ENCODE data around the gene VSTM2B.
"Not testable (repeated sequence)": the region's sequence is repeated elsewhere in the genome, so short reads cannot be mapped to it uniquely, and the experiment has no call there.

The VSTM2B gene

GRCh38 chr19:29525901-29526729, at the start of gene VSTM2B:
Gene VSTM2B, plus strand, starts transcription at chr19:29525994. Its CDS starts 590 bp downstream, at chr19:29526584.
- no peak for DNase-seq (ENCODE audit: low read depth)

- DNase-seq (ENCODE audit: low read depth) = no peak
Observed at GRCh38 chr19:29476528-29476927, 49.3 kb upstream of the VSTM2B start.

DNA sequence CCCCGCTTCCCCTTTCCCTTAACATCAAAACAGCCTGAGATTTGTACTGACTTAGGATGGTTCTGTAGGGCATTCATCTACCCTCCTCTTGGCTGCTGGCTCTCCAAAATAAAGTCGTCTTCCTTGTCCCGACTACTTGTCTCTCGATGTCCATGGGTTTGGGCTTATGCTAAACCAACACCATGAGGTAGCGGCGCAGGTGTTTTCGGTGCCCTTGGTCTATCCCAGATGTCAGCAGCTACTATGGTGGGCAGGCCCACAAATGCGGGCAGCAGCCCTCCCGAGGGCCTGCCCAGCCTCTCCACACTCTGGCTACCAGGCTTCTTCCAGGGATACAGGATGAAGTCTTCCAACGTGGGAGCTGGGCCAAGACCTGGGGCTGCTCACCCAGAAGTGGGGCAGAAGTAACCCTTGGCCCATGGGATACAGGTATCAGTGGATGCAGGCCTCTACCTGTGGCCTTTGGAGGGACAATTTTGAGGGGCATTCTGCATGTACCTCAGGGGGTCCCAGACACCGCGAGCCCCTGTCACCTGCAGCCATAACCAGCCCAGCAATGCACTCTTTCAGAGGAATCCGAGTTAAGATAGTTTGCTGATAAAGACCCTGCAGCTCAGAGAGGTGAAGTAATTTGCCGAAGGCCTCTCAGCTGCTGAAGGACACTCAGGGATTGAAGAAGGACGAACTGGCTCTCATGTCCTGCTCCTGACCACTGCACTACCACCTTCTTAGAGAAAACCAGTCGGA, 47.8 kb upstream of the VSTM2B start:
- DNase-seq (ENCODE audit: low read depth) = no peak

GRCh38 chr19:29478578-29479565, 46.9 kb upstream of the VSTM2B start:
- no peak for DNase-seq (ENCODE audit: low read depth)

DNA sequence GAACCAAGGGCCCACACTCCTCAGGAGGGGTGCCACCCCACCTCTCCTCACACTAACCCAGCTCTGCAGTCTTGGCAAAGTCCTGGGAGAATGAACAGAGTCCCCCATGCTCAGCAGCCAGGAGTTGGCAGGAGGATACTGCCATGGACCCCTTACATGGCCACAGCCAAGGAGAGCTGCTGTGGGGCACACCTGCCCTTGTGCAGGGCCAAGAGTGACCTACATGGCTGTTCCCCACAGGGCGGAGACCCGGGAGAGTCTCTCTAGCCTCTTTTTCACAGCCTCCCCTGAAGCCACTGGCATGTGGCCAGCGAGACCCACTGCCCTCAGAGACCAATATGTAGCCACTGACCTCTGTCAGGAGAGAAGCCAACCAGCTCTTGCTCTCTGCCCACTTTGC, 45.9 kb upstream of the VSTM2B start:
- no peak for DNase-seq (ENCODE audit: low read depth)

GRCh38 chr19:29480507-29480906, 45.3 kb upstream of the VSTM2B start:
- DNase-seq (ENCODE audit: low read depth) = no peak

DNA sequence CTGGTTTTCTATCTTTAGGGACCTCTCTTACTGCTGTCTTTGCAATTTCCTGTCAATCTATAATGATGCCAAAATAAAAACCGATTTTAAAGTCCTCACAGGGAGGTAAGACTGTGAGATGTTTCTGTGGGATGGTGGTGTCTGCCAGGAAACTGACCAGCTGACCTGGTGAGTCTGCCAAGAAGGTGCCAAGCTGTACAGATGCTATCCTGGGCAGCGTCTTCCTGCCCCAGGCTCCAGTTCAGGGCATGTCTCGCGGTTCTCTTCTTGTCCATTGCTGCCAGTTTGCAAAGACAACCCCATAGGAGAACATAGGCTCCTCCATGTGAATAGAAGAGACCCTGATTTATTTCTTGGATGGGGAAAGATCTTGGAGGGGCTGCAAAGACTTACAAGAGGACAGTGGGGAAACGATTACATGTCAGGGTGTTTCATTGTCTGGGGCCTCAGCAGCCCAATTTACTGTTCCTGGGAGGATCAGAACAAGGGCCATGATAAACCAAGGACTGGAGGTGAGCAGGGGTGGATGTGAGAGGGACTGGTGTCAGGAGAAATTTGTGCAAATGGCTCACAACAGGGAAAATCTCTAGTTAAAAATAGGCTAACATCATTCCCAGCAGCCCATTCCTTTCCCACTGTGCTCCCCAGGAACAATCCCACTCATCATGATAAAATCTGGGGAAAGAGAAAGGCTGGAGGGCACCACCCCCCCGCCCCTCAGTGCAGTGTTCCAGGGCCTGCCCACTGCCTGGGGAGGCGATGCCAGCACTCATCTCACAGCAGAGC, 42.7 kb upstream of the VSTM2B start:
- no peak for DNase-seq (ENCODE audit: low read depth)

DNA sequence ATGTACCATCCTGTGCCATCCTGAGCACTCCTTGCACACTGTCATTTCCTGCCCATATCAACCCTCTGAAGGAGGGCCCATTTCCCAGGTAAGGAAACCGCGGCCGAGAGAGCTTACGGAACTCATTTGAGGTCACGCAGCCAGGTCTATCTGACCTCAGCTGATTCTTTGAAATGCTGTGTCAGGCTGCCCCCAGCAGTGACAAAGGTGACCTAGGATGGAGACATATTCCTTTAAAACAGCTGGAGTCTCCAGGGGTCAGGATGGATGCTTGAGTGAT, 42.2 kb upstream of the VSTM2B start:
- DNase-seq (ENCODE audit: low read depth) = no peak

DNA sequence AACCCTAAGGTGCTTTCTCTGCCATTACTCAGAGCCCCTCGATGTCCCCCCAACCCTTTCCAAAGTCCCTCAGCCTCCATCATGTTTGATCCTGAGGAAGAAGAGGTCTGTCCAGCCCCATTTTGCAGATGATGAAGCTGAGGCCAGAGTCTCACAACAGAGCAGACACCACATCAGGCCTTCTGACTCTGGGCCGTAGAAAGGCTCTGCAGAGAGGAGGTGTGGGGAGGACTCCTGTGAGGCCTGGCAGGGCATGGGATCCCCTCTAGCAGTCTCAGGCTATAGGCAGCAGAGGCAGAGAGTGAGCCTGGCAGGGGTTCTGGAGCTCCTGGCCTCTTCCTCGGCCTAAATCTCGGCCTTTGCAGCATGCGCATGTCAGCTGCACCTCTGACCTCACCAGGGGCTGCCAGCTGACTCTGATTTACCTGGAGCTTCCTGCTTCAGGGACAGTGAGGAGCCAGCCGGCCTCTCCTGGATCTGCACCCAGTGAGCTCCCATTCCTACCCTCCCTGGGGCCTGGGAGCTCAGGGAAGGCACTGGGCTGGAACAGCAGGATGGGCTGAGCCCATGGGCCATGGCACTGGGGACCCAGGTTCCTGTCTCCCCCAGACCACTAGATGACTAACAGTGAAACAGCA, 41.7 kb upstream of the VSTM2B start:
- no peak for DNase-seq (ENCODE audit: low read depth)

- no peak for DNase-seq (ENCODE audit: low read depth)
Observed at GRCh38 chr19:29484876-29485275, 40.9 kb upstream of the VSTM2B start.

DNA sequence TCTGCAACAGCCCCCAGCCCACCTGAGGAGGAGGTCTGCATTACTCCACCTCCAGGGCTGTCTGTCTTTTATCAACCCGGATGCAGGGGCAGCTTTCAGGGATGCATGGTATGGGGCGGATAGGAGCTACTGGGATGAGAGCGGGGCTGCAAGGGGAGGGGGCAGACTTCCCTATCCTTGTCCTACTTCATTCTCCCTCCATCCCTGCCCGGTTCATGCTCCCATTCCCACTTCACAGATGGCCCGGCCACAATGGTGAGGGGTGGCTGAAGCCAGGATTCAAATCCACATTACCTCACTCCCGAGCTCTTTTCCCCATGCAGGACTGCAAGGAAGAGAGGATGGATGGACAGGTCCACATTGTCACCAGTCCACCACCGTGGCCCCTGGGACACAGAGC, 40.5 kb upstream of the VSTM2B start:
- no peak for DNase-seq (ENCODE audit: low read depth)

DNA sequence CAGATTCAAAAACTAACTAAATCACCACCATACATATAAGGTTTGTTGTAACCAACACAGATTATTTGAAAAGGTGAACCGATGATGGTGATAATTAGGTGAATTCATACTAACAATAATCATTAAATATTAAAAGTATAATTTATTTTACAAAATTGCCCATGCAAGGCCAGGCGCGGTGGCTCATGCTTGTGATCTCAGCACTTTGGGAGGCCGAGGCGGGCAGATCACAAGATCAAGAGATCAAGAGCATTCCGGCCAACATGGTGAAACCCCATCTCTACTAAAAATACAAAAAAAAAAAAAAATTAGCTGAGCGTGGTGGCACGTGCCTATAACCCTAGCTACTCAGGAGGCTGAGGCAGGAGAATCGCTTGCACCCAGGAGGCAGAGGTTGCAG, 38.8 kb upstream of the VSTM2B start:
- DNase-seq (ENCODE audit: low read depth) = not testable (repeated sequence)

GRCh38 chr19:29487432-29487831, 38.4 kb upstream of the VSTM2B start:
- DNase-seq (ENCODE audit: low read depth) = no peak

- no peak for DNase-seq (ENCODE audit: low read depth)
Observed at GRCh38 chr19:29488316-29488715, 37.5 kb upstream of the VSTM2B start.

GRCh38 chr19:29489172-29489951, 36.4 kb upstream of the VSTM2B start:
- DNase-seq (ENCODE audit: low read depth) = no peak

DNA sequence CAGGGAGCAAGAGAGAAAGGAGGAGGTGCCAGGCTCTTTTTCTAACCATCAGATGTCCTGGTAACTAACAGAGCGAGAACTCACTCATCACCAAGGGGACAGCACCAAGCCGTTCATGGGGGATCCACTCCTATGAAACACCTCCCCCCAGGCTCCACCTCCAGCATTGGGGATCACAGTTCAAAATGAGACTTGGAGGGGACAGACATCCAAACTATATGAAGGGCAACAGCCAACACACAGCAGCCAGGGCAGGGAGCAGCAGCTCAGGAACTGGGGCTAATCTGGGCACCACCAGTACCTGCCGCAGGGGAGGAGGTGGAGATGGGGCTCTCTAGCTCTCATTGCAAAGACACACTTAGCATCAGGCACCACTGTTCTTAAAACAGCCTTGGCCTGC, 34.3 kb upstream of the VSTM2B start:
- DNase-seq (ENCODE audit: low read depth) = no peak

DNA sequence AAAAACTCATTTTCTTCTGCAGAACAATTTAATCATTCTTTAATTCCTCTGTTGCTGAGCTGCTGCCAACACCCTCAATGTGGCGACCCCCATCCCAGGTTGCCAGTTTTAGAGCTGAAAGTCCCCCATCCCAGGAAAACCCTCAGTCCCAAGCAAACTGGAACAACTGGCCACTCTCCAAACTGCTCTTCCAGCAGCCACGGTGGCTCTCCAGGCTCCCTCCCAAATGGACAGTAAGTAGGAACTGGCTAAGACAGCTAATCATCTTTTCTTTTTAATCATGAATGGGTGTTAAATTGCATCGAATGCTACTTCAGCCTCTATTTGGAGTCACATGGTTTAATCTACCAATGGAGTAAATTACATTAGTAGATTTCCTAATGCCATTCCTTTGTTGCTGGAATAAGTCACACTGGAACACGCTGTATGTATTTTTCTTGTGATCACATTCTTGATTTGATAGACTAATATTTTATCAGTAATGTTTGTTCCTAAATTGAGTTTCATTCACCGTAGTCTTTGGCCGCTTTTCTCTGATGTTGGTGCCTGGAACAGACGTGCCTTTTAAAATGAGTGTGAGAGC, 33.7 kb upstream of the VSTM2B start:
- DNase-seq (ENCODE audit: low read depth) = no peak

- no peak for DNase-seq (ENCODE audit: low read depth)
Observed at GRCh38 chr19:29492769-29493168, 33.0 kb upstream of the VSTM2B start.

DNA sequence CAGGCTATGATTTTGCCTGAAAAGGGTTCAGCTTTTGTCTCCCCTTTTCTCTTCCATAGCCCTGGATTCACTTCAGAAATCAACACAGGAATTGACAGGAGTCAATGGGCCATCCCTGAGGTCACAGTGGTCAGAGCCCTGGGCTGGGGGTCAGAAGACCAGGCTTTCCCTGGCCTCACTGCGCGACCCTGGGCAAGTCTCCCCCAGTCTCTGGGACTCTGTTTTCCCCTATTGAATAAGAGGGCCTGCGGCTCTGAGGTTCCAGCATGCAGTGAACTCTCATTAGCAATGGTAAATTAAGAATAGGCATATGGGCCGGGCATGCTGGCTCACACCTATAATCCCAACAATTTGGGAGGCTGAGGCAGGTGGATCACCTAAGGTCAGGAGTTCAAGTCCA, 30.7 kb upstream of the VSTM2B start:
- no peak for DNase-seq (ENCODE audit: low read depth)

DNA sequence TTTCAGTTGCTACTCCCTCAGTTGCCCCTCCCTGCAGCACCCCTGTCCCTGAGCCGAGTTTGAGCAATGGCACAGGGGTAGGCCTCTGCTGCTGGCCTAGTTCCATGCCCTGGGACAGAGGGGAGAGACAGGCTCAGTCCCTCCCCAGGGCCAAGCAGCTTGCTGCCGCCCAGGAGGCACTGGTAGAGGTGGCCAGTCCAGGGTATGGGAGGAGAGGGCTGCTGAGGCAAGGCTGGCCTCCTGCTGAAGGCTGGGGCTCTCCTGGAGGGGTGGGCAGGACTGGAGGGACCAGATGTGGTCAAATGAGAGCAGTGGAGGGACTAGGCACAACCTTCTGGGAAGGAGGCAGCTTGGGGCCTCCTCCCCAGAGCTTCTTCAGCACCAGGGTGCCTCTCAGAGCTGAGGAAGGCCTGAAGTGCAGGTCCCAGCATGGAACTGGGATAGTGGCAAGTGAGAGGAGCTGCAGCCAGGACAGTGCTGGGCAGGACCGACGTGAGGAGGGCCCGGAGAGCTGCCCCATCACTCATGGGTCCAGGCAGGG, 29.8 kb upstream of the VSTM2B start:
- no peak for DNase-seq (ENCODE audit: low read depth)
